Tibial nerve (tissue), 4 donors: ENCODE results near the gene HMCN2.

ENCODE experiments used
- CTCF ChIP-seq, 5 experiments: fragments of 200-600 bp in 3 of 5; fragments of 450-650 bp in 2 of 5; sonication (generic) in 3 of 5; IDR thresholded peaks; one replicate each; pipeline ENCODE4 v1.5.1; 2016 to 2019; ENCODE audit warnings: antibody characterized with exemption in 5 of 5, mild to moderate bottlenecking in 3 of 5, moderate library complexity in 2 of 5
- EP300 ChIP-seq, 2 donors: sonication (generic); formaldehyde crosslinking; IDR thresholded peaks; one replicate each; pipeline ENCODE4 v1.6.1; 2017; ENCODE audit warnings: antibody characterized with exemption in 2 of 2, mild to moderate bottlenecking in 1 of 2

DNA sequence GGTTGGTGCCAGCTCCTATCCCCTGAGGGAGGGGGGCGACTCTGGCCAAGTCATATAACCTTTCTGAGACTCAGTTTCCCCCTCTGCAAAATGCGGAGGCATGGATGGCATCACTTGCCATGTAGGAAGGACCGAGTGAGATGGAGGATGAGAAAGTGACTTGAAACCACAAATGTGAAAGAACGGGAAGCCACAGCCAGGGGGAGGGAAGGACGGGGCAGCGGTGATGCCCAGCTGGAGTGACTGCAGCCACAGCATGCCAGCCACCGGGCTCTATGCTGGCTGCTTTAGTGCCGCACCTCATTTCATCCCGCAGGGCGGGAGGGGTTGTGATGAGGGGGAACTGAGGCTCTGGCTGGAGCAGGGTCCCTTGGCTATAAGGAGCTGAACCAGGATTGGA is 74.5 kb downstream of the HMCN2 start:
- TF ChIP-seq CTCF (IDR thresholded peaks at IDR 0.05) (no peak), EP300 (IDR thresholded peaks at IDR 0.05) (no peak)
